Stimulated activated CD8-positive, alpha-beta memory T cell treated with anti-CD3 and anti-CD28 coated beads, Interleukin-7, amount 100 ng/mL, for 48 hours (primary cell): ENCODE results near the gene ICAM4.
"Not testable (repeated sequence)": the region's sequence is repeated elsewhere in the genome, so short reads cannot be mapped to it uniquely, and the experiment has no call there.

Experiments used
- DNase-seq, 2 donors: peaks; one replicate each; pipeline ENCODE4 v3.0.0-alpha.2; 2020; ENCODE audit warnings: low read depth in 1 of 2; ENCODE audit errors: extremely low read depth in 1 of 2

The ICAM4 gene

GRCh38 chr19:10268071-10268470 is 18.7 kb upstream of the ICAM4 start:
- DNase-seq: no peak

- peak in 1 of 2 donors; percentile 79 for DNase-seq
These were observed 17.2 kb upstream of the ICAM4 start for GRCh38 chr19:10269333-10270179.

- peak; percentile 75 to 88 for DNase-seq
These were observed 16.6 kb upstream of the ICAM4 start for GRCh38 chr19:10270180-10270615.

GRCh38 chr19:10270616-10271394 is 15.9 kb upstream of the ICAM4 start, which contains the start of gene ICAM1:
ICAM1 (plus strand) TSS chr19:10271120; CDS start chr19:10271160, 40 bp downstream.
- peak in 1 of 2 donors; percentile 81 for DNase-seq

GRCh38 chr19:10271543-10272086 is 15.1 kb upstream of the ICAM4 start:
- no peak for DNase-seq

GRCh38 chr19:10274589-10274988 is 12.2 kb upstream of the ICAM4 start:
- no peak for DNase-seq

- DNase-seq: no peak
These were observed 8.8 kb upstream of the ICAM4 start for GRCh38 chr19:10277795-10278589.

- no peak for DNase-seq
These were observed 7.8 kb upstream of the ICAM4 start for GRCh38 chr19:10278935-10279334.

GRCh38 chr19:10279737-10280442 is 6.9 kb upstream of the ICAM4 start:
- no peak for DNase-seq

GRCh38 chr19:10282043-10282442 is 4.7 kb upstream of the ICAM4 start:
- not testable (repeated sequence) for DNase-seq

GRCh38 chr19:10283301-10284064 is 3.3 kb upstream of the ICAM4 start:
- no peak for DNase-seq

- DNase-seq: no peak
These were observed 2.4 kb upstream of the ICAM4 start for GRCh38 chr19:10284065-10284959.

GRCh38 chr19:10284960-10285278 is 1.8 kb upstream of the ICAM4 start:
- no peak for DNase-seq

- no peak for DNase-seq
These were observed 1.4 kb upstream of the ICAM4 start for GRCh38 chr19:10285393-10285792.

GRCh38 chr19:10288662-10289166 is 2.0 kb downstream of the ICAM4 start:
- peak in 1 of 2 donors; percentile 47 for DNase-seq

- DNase-seq: peak in 1 of 2 donors; percentile 59
These were observed 2.5 kb downstream of the ICAM4 start for GRCh38 chr19:10289167-10289835.

GRCh38 chr19:10289836-10290356 is 3.1 kb downstream of the ICAM4 start, which contains the start of gene ICAM5:
ICAM5 (plus strand) TSS chr19:10289952; CDS start chr19:10290044, 92 bp downstream.
- no peak for DNase-seq
